ENCODE data around the gene STX8. TPM values are rescaled to one million over a fixed set of nuclear protein-coding genes. Genes with fewer than 3 reads are reported as not detected.

STX8 gene
- total RNA-seq, 1 donor from 2014 or later: 76.4 TPM

GRCh38 chr17:9446528-9446927, 129.1 kb downstream of the STX8 start:
- intact Hi-C loops (cut with micrococcal nuclease): no loop called here

GRCh38 chr17:9445424-9445823, 130.2 kb downstream of the STX8 start:
- intact Hi-C loops (cut with micrococcal nuclease): no loop called here

DNA sequence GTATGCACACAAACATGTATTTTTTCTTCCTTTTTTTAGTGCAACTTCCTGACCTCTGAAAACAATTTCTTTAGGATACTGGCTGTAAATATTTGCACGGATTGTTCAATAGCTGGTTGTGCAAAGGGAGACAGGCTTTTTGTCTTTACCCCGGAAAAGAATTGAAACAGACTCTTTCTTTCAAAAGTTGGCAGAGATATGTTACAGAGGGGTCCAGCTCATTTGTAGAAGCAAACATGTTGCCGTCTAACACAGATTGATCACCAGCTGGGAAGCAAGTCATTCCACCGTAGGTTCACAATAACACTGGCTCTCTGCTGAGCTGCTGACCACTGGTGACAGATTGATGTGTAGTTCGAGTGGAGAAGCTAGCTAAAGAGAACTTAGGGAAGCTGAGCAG, 130.9 kb downstream of the STX8 start:
- intact Hi-C loops (cut with micrococcal nuclease): no loop called here

GRCh38 chr17:9443811-9444210, 131.8 kb downstream of the STX8 start:
- intact Hi-C loops (cut with micrococcal nuclease): no loop called here

DNA sequence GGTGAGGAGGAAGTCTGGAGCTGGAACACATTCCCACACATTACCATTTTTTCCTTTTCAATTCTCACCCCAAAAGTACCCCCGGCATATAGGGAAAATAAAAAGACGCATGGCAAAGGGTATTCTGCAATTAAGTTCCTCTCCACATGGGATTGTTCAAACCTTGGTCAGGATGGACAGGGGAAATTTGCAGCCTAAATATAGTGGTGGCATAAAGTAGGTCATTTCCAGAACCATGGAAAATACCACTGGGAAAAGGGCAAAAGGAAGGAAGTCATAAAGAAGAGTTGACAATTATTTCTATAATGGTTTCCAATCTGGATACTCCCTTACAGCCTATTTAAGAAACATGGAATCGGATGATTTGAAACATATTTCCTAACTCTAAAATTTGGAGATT, 135.8 kb downstream of the STX8 start:
- intact Hi-C loops (cut with micrococcal nuclease): no loop called here

GRCh38 chr17:9436630-9437029, 139.0 kb downstream of the STX8 start:
- intact Hi-C loops (cut with micrococcal nuclease): no loop called here

- intact Hi-C loops (cut with micrococcal nuclease): no loop called here
Observed at GRCh38 chr17:9435165-9435564, 140.5 kb downstream of the STX8 start.

DNA sequence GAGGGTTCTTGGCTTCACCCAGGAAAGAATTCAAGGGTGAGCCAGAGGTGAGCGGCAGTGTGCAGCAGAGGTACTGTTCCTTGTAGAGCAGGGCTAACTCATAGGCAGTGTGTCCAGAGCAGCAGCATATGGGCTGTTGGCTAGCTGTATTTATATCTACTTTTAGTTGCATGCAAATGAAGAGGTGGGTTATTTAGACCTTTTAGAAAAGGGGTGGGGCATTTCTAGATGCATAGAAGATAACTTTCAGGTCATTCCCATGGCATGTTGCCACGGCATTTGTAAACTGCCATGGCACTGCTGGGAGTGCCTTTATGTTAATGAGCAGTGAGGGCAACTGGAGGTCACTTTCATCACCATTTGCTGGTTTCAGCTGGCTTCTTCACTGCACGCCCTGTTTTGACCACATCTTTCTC, 141.0 kb downstream of the STX8 start:
- intact Hi-C loops (cut with micrococcal nuclease): no loop called here

- intact Hi-C loops (cut with micrococcal nuclease): no loop called here
Observed at GRCh38 chr17:9432934-9433421, 142.6 kb downstream of the STX8 start.

GRCh38 chr17:9432134-9432885, 143.3 kb downstream of the STX8 start:
- intact Hi-C loops (cut with micrococcal nuclease): no loop called here

DNA sequence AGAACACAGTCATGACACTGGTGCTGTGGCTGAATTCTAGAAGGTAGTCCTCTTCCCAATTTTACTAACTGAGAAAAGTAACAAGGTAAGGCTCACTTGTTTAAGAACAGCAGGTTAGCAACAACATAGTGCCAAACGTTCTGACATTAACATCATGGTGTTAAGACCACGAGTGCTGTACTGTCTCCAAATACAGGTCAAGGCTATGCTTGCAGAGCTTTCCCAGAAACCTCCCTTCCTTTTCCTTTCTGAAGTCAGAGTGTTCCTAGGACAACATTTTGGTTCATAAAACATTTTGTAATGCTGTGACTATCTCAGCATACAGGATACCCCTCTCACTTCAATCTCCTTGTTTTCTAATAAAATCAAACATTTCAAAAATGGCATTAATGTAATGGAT, 144.0 kb downstream of the STX8 start:
- intact Hi-C loops (cut with micrococcal nuclease): no loop called here

DNA sequence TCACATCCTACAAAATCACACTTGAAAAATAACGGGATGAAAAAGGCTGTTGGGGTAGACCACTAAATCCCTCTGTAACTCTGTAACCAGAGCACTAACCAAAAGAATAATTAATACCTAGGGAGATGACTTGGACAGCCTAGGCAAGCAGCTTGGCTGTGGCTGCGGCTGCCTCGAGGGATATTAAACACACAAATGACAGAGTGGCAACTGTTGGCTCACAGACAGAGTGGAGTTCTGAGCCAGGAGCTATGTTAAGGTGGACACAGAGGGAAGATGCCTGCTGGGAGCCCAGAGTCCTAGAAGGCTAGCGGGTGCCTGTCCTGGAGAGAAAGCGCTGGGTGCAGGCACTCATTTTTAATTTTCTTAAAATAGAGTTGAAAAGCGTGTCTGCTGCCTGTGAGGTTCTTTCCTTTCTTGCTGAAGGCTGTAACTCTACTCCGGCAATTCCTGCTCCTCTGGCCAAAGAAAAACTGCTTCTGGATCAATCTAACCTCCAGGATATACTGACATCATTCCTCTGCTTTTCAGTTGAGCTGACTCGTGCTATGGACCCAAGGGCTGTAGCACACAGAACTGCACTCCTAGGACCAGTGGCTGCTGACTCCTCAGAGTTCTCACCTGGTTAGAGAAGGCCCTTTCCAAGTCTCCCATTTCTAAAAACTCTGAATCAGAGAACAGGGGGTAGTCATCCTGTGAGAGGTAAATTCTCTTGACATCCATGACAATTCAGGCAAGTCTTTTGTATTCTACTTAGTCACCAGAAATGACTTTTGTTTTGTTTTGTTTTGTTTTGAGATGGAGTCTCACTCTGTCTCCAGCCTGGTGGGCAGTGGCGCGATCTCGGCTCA, 147.9 kb downstream of the STX8 start:
- intact Hi-C loops (cut with micrococcal nuclease): no loop called here

- intact Hi-C loops (cut with micrococcal nuclease): no loop called here
Observed at GRCh38 chr17:9424071-9424640, 151.5 kb downstream of the STX8 start.

DNA sequence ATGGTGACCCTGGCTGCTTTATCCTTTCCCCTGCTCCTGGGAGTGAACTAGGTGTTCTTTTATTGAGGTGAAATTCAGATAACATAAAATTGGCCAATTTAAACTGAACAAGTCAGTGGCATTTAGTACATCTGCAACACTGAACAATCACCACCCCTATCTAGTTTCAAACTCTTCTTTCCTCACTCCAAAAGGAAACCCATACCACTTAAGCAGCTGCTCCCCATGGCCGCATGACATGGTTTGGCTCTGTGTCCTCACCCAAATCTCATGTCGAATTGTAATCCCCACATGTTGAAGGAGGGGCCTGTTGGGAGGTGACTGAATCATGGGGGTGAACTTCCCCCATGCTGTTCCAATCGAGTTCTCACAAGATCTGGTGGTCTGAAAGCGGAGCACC, 154.1 kb downstream of the STX8 start:
- intact Hi-C loops (cut with micrococcal nuclease): no loop called here

- intact Hi-C loops (cut with micrococcal nuclease): no loop called here
Observed at GRCh38 chr17:9419932-9420453, 155.6 kb downstream of the STX8 start.

GRCh38 chr17:9414471-9414870, 161.1 kb downstream of the STX8 start:
- intact Hi-C loops (cut with micrococcal nuclease): no loop called here

DNA sequence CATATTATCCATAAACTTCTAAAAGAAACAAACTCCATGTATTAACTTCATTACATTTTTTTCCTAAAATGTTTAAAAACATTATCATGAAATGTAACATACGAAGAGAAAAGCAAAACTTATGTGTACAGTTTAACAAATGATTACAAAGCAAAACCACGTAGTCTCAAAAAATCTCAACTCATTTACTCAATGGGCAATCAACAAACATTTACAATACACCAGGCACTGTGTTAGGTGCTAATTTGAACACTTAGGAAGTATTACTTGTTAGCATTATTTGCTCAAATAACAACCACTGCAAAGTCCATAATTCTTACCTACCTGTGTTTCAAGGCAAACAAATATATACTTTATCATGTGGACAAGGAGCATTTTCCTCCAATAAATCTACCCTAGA, 164.9 kb downstream of the STX8 start:
- intact Hi-C loops (cut with micrococcal nuclease): no loop called here

- intact Hi-C loops (cut with micrococcal nuclease): no loop called here
Observed at GRCh38 chr17:9410301-9410700, 165.3 kb downstream of the STX8 start.

GRCh38 chr17:9409878-9410277, 165.7 kb downstream of the STX8 start:
- intact Hi-C loops (cut with micrococcal nuclease): no loop called here

DNA sequence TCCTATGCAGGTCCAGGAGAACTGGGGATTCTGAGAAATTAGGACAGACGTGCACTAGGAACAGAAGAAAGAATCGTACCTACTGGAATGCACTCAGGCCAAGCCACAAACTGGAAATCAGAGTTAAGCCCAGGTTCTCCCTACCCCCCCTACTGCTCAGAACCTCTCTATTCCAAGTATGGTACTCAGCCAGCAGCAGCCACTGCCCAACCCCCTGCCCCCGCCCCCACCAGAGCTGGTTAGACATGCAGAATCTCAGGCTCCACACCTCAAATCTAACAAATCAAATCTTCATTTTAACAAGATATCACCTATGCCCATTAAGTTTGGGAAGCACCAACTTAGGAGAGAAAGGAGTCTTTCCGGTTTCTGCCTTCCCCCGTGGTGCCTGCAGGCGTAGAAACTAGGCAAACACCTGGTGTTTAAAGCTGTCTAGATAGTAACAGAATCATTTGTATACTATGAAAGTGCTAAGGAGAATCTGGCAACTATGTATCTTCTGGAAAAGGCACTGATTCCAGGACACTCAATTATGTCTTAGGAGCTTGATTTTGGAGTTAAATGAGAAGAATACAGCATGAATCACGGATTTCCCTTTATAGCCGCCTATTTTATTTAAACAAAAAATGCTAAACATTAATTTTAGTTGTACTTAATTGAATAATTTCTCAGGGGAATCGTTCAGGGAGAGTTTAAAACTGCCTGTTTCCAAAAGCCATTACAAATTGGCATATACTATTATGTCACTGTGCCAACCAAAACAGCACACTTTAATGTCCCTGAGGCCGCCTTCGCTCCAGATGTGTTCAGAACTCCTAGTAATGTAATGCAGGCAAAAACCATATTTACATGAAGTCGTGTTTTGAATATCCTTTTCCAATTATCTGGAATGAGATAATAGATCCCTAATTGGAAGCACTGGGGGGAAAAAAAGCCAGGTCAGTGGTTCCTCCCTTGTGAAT, 166.5 kb downstream of the STX8 start:
- intact Hi-C loops (cut with micrococcal nuclease): no loop called here

DNA sequence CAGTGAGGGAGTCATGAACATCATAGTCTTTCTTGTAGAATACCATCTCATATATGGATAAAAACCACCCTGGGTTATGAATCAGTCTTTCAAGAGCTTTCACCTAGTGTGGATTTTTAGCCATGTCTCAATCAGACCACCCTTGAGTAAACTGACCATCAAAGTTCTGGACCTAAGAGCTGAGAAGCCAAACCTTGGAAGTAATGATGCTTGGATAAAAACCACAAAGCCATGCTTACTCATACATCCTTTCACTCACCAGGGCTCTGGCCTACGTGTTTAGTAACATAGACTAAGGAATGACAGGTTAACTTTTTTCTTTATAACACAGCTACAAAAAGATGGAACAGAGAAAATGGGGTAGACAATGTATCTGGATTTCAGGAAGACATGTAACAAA, 167.2 kb downstream of the STX8 start:
- intact Hi-C loops (cut with micrococcal nuclease): no loop called here
